GM13977 (cell line): ENCODE data around the gene TALDO1.

Experiments used
- DNase-seq: peaks from one replicate; pipeline ENCODE4 v3.0.0; 2012; ENCODE audit warnings: low spot score
- in situ Hi-C: fragments of 300-500 bp; cut with MboI; formaldehyde crosslinking; loops from one replicate; pipeline ENCODE4 v1.12.0; 2022; ENCODE audit warnings: low sequenced_read_pairs, low pct_unique_long_range_greater_than_20kb, mixed read lengths, inconsistent platforms; ENCODE audit not compliant: unreplicated experiment
- TF ChIP-seq, protein P1 (sequence below): IDR thresholded peaks from 2 replicates; pipeline ENCODE4 v1.5.1; 2012; ENCODE audit warnings: mild to moderate bottlenecking, control low read depth; ENCODE audit not compliant: insufficient read depth; ENCODE audit errors: extremely low read depth, missing control alignments

Gene TALDO1

GRCh38 chr11:749731-750130 is 2.5 kb downstream of the TALDO1 start:
- in situ Hi-C loops = no loop called here
- TF ChIP-seq, protein P1, sequence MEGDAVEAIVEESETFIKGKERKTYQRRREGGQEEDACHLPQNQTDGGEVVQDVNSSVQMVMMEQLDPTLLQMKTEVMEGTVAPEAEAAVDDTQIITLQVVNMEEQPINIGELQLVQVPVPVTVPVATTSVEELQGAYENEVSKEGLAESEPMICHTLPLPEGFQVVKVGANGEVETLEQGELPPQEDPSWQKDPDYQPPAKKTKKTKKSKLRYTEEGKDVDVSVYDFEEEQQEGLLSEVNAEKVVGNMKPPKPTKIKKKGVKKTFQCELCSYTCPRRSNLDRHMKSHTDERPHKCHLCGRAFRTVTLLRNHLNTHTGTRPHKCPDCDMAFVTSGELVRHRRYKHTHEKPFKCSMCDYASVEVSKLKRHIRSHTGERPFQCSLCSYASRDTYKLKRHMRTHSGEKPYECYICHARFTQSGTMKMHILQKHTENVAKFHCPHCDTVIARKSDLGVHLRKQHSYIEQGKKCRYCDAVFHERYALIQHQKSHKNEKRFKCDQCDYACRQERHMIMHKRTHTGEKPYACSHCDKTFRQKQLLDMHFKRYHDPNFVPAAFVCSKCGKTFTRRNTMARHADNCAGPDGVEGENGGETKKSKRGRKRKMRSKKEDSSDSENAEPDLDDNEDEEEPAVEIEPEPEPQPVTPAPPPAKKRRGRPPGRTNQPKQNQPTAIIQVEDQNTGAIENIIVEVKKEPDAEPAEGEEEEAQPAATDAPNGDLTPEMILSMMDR = no peak
- no peak for DNase-seq

DNA sequence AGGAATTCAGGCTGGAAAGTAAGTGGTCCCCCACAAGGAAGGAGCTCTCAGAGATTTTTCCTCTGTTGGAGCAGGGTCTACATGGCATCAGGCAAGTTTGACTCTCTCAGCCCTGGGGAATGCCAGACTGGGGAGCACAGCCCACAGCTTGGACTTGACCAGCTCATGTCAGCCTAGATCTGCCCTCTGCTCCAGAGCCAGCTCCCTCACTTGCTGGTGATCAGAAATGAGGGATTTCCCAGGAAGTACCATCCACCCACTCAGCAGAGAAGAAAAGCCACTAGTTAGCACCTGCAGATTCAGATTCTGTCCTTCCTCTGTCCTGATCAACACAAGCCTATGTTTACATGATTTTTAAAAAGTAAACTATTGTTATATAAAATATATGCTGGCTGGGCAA is 13.0 kb downstream of the TALDO1 start:
- in situ Hi-C loops = no loop called here
- TF ChIP-seq, protein P1 = no peak
- DNase-seq = no peak

DNA sequence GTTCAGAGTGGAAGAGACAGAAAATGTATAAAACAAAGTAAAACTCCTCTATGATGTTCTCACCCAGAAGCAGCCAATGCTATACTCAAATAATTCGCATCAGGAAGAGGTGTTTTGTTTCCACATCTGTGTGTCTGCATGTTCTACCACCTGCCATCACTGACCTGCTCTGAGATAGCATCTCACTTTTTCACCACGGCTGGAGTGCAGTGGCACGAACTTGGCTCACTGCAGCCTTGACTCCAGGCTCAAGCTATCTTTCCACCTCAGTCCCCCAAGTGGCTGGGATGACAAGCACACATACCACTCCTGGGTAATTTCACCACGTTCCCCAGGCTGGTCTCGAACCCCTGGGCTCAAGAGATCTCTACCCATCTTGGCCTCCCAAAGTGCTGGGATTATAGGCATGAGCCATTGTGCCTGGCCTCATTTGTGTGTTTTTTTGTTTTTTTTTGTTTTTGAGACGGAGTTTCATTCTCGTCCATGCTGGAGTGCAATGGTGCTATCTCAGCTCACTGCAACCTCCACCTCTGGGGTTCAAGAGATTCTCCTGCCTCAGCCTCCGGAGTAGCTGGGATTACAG is 14.4 kb downstream of the TALDO1 start:
- TF ChIP-seq, protein P1 = no peak
- no peak for DNase-seq
- in situ Hi-C loops = no loop called here

GRCh38 chr11:762421-763072 is 15.3 kb downstream of the TALDO1 start:
- TF ChIP-seq, protein P1 = peak; percentile 34
- DNase-seq = peak; percentile 17
- in situ Hi-C loops = no loop called here

GRCh38 chr11:763073-763463 is 15.8 kb downstream of the TALDO1 start:
- TF ChIP-seq, protein P1 = no peak
- in situ Hi-C loops = no loop called here
- no peak for DNase-seq

GRCh38 chr11:763549-764321 is 16.5 kb downstream of the TALDO1 start:
- TF ChIP-seq, protein P1 = no peak
- in situ Hi-C loops = no loop called here
- no peak for DNase-seq
